ENCODE data around the gene GSDMA.
"Not testable (repeated sequence)": the region's sequence is repeated elsewhere in the genome, so short reads cannot be mapped to it uniquely, and the experiment has no call there.

GSDMA gene

DNA sequence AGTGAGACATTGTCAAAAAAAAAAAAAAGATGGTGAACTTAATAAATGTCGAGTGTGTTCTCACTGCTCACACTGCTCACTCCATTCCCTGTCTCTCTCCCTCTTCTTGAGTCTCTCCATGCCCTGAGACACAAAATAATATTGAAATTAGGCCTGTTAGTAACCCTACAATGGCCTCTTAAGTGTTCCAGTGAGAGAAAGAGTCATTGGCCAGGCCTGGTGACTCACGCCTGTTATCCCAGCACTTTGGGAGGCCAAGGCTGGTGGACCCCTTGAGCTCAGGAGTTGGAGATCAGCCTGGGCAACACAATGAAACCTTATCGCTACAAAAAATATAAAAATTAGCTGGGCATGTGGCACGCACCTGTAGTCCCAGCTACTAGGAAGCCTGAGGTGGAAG is 36.3 kb downstream of the GSDMA start:
- no peak for DNase-seq

DNA sequence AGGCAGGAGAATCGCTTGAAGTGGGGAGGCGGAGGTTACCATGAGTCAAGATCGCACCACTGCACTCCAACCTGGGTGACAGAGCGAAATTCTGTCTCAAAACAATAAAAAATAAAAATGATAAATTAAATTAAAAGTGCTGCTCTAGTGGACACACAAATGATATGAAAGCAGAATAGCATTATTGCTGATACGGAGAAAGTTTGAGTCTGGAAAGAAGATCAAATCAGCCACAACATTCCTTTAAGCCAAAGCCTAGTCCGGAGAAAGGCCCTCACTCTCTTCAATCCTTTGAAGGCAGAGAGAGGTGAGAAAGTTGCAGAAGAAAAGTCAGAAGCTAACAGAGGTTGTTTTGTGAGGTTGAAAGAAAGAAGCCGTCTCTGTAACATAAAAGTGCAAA is 37.4 kb downstream of the GSDMA start:
- no peak for DNase-seq

DNA sequence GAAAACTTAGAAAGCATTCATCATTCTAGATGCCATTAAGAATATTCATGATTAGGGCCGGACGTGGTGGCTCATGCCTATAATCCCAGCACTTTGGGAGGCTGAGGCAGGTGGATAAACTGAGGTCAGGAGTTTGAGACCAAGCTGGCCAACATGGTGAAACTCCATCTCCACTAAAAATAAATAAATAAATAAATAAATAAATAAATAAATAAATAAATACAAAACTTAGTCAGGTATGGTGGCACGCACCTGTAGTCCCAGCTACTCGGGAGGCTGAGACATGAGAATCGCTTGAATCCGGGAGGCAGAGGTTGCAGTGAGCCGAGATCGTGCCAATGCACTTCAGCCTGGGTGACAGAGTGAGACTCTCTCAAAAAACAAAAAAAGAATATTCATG is 38.5 kb downstream of the GSDMA start:
- DNase-seq = not testable (repeated sequence)

DNA sequence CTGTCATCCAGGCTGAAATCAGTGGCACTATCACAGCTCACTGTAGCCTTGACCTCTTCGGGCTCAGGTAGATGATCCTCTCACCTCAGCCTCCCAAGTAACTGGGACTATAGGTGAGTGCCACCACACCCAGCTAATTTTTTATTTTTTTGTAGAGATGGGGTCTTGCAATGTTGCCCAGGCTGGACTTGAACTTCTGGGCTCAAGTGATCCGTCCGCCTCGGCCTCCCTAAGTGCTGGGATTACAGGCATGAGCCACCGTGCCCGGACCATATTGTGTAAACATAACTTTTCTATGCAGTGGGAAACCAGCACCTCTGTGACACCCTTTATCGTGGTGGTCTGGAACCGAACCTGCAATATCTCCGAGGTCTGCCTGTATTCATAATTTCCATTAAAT is 41.3 kb downstream of the GSDMA start:
- DNase-seq = no peak

DNA sequence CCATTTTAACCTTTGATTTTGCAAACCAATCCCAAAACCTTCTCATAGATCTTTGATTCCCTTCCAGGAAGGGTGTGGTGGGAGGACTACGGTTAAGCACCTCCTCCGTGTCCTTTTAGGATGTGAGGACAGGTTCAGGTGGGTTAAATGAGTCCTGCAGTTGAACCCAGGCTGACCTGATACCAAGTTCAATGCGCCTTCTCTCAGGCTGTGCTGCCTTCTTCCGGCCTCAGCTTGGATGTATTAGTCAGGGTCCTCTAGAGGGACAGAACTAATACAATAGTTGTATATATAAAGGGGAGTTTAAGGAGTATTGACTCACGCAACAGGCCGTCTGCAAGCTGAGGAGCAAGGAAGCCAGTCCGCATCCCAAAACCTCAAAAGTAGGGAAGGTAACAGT is 41.9 kb downstream of the GSDMA start:
- DNase-seq = no peak

DNA sequence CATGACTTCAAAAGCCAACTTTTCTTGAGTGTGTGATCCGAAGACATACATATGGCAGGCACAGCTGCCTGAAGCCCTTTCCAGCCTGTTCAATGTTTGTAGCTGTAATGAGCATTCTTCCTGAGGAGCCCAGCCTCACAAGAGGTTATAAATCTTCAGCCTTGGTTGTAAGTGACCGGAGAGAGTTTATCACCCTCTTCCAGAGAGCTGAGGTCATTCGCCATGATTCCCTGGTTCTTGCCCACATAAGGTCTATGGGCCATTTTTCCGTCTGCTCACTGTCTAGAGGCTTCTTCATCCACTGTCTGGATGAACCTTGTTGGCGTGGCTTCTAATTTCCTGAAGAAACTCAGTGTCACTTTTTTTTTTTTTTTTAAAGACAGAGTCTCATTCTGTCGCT is 42.7 kb downstream of the GSDMA start:
- DNase-seq = no peak

DNA sequence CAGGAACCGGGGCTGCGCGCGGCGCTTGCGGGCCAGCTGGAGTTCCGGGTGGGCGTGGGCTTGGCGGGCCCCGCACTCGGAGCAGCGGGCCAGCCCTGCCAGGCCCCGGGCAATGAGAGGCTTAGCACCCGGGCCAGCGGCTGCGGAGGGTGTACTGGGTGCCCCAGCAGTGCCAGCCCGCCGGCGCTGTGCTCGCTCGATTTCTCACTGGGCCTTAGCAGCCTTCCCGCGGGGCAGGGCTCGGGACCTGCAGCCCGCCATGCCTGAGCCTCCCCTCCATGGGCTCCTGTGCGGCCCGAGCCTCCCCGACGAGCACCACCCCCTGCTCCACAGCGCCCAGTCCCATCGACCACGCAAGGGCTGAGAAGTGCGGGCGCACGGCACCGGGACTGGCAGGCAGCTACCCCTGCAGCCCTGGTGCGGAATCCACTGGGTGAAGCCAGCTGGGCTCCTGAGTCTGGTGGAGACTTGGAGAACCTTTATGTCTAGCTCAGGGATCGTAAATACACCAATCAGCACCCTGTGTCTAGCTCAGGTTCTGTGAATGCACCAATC is 48.2 kb downstream of the GSDMA start:
- not testable (repeated sequence) for DNase-seq

DNA sequence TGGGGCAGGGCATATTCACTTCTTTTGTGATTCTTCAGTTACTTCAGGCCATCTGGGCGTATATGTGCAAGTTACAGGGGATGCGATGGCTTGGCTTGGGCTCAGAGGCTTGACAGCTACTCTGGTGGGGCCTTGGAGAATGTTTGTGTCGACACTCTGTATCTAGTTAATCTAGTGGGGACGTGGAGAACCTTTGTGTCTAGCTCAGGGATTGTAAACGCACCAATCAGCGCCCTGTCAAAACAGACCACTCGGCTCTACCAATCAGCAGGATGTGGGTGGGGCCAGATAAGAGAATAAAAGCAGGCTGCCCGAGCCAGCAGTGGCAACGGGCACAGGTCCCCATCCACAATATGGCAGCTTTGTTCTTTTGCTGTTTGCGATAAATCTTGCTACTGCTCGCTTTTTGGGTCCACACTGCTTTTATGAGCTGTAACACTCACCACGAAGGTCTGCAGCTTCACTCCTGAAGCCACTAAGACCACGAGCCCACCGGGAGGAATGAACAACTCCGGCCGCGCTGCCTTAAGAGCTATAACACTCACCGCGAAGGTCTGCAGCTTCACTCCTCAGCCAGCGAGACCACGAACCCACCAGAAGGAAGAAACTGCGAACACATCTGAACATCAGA is 49.3 kb downstream of the GSDMA start:
- DNase-seq = not testable (repeated sequence)

DNA sequence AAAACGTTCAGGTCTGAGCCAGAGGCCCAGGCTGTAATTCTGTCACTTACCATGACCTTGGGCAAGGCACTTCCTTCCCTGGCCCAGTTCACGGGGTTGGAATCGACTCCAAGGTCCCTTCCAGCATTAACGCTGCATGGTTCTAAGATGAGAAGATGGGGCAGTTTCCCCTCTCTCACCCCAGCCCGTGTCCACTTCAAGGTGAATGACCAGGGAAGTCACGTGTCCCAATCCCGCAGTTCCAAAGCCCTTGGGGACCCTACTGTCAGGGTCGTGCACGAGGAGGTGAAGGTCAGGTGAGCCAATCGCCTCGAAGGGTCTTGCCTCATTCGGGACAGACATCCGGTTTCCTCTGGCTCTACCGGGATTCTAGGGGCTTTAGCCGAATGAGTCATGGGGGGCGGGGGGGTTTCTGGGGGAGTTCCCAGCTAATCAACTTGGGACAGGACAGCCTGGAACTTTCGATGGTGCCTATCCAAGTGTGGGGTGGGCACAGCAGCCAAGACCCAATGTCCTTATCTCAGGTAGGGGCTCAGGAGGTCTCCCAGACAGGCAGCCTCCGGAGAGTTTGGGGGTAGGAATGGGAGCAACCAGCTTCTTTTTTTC is 51.7 kb downstream of the GSDMA start:
- DNase-seq = no peak

DNA sequence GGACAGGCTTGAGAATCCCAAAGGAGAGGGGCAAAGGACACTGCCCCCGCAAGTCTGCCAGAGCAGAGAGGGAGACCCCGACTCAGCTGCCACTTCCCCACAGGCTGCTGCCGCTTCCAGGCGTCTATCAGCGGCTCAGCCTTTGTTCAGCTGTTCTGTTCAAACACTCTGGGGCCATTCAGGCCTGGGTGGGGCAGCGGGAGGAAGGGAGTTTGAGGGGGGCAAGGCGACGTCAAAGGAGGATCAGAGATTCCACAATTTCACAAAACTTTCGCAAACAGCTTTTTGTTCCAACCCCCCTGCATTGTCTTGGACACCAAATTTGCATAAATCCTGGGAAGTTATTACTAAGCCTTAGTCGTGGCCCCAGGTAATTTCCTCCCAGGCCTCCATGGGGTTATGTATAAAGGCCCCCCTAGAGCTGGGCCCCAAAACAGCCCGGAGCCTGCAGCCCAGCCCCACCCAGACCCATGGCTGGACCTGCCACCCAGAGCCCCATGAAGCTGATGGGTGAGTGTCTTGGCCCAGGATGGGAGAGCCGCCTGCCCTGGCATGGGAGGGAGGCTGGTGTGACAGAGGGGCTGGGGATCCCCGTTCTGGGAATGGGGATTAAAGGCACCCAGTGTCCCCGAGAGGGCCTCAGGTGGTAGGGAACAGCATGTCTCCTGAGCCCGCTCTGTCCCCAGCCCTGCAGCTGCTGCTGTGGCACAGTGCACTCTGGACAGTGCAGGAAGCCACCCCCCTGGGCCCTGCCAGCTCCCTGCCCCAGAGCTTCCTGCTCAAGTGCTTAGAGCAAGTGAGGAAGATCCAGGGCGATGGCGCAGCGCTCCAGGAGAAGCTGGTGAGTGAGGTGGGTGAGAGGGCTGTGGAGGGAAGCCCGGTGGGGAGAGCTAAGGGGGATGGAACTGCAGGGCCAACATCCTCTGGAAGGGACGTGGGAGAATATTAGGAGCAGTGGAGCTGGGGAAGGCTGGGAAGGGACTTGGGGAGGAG is 52.5 kb downstream of the GSDMA start, which contains the start of gene CSF3:
TSS of gene CSF3 (plus strand) at position 436 of the 993 bp plus-strand sequence. CDS start at position 471, 35 bp downstream.
- DNase-seq = peak; percentile 27

DNA sequence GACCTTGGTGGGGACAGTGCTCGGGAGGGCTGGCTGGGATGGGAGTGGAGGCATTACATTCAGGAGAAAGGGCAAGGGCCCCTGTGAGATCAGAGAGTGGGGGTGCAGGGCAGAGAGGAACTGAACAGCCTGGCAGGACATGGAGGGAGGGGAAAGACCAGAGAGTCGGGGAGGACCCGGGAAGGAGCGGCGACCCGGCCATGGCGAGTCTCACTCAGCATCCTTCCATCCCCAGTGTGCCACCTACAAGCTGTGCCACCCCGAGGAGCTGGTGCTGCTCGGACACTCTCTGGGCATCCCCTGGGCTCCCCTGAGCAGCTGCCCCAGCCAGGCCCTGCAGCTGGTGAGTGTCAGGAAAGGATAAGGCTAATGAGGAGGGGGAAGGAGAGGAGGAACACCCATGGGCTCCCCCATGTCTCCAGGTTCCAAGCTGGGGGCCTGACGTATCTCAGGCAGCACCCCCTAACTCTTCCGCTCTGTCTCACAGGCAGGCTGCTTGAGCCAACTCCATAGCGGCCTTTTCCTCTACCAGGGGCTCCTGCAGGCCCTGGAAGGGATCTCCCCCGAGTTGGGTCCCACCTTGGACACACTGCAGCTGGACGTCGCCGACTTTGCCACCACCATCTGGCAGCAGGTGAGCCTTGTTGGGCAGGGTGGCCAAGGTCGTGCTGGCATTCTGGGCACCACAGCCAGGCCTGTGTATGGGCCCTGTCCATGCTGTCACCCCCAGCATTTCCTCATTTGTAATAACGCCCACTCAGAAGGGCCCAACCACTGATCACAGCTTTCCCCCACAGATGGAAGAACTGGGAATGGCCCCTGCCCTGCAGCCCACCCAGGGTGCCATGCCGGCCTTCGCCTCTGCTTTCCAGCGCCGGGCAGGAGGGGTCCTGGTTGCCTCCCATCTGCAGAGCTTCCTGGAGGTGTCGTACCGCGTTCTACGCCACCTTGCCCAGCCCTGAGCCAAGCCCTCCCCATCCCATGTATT is 53.5 kb downstream of the GSDMA start:
- no peak for DNase-seq

DNA sequence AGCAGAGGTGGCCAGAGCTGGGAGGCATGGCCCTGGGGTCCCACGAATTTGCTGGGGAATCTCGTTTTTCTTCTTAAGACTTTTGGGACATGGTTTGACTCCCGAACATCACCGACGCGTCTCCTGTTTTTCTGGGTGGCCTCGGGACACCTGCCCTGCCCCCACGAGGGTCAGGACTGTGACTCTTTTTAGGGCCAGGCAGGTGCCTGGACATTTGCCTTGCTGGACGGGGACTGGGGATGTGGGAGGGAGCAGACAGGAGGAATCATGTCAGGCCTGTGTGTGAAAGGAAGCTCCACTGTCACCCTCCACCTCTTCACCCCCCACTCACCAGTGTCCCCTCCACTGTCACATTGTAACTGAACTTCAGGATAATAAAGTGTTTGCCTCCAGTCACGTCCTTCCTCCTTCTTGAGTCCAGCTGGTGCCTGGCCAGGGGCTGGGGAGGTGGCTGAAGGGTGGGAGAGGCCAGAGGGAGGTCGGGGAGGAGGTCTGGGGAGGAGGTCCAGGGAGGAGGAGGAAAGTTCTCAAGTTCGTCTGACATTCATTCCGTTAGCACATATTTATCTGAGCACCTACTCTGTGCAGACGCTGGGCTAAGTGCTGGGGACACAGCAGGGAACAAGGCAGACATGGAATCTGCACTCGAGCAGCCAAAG is 54.7 kb downstream of the GSDMA start:
- no peak for DNase-seq

DNA sequence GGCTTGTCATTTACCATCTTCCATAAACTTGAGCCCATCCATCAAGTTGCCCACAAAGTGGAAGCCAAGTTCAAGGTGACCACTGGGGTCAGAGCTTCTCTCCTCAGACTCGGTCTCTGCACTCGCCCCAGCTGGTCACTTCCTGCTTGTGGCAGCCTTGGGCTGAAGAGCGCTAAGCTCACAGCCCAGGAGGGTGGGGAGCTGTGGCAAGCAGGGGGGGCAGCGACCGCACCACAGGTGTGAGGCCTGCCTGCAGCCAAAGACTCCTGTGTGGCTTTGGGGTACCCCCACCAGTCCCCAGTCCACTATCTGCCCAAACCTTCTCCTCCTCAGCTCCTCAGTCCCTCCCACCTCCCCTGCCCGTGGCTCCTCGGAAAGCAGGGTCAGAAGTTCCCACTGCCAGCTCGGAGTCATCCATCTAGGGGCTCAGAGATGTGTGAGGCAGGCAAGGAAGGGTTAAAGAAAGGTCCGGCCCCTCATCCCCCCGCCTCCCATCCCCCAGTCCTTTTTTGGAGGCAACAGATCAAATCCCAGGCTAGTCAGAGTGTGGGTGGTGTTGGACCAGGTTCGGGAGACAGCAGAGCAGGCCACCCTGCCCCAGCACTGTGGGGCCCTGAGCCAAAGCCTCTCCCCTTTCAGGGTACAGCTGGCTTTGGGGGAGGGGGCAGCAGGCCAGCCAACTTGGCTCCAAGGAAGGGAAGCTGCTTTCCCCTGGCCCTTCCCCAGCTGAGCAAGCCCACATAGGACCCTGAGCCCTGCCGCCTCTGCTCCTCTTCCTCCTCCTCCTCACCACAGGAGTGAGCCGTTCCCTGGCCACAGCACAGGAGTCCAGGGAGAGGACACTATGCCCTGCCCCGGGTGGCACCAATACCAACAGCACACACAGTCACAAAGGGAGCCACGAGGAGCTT is 55.7 kb downstream of the GSDMA start:
- peak; percentile 18 for DNase-seq

DNA sequence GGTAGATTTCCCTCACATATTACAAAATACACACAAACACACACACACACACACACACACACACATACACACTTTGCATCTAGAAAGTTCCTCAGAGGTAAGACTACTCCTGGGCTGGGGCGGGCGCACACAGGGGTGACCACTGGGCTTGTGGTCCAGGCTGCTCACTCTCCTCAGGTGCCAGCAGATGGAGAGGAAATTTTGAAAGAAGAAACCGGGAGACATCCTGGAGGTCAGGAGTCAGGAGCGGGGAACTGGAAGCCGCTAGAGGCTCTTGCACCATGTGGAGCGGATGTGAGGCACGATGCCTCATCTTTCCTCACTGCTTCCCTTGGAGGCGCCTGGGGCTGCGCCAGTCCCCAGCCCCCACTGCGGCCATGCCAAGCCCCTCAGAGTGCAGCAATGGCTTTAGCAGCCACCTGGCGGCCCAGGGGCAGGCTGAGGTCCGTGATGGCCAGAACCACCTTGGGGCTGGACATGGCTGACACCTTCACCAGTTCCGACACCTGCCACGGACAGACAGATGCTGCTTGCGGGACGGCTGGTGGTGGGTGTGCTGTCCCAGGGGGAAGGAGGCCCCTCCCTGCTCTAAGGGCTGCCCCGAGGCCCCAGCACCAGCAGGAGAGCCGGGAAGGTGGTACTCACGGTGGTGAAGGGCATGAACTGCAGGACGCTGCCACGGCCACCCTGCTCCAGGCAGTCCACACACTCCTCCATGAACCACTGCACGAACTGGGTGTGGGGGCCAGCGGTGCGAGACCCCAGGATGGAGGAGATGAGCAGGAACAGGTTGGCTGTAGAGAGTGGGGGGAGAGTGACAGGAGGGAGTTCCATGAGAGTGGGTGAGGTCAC is 56.6 kb downstream of the GSDMA start:
- no peak for DNase-seq

DNA sequence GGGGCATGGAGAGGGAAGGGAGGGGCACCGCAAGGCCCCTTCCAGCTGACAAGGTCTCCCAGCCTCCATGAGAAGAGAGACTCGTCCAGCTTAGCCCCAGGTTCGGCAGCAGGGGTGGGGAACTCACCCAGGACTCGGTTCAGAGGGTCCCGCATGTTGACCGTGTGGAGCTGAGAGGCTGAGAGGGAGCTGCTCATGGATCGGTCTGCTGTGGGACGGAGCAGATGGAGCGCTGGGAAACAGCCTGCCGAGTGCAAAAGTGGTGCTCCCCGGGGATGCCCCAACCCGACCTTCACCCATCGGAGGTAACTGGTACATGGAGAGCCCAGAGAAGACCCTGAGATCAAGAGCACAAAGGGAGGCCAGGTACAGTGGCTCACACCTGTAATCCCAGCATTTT is 57.3 kb downstream of the GSDMA start:
- DNase-seq = no peak

DNA sequence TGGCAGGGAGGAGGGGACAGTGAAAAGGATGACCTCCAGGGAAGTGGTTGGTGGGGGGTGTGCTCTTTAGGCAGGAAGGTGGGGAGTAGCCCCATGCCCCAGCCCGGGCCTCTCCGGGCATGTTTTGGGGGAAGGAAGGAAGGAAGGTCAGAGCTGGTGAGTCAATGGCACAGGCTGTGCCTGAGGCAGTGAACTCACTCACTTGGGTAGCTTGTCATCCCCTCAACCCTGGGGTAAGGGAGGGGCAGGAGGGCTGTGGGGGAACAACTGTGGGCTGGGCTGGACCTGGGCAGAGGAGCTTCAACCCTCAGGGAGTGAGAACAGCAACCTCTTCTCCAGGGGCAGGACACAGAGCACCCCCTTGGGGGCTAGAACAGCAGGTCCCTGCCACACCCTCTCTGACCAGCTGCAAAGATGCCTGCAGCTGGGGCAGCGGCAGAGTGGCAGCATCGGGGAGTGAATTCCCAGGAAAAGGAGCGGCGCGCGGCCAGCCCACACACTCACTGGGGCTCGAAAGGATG is 58.7 kb downstream of the GSDMA start:
- DNase-seq = no peak

DNA sequence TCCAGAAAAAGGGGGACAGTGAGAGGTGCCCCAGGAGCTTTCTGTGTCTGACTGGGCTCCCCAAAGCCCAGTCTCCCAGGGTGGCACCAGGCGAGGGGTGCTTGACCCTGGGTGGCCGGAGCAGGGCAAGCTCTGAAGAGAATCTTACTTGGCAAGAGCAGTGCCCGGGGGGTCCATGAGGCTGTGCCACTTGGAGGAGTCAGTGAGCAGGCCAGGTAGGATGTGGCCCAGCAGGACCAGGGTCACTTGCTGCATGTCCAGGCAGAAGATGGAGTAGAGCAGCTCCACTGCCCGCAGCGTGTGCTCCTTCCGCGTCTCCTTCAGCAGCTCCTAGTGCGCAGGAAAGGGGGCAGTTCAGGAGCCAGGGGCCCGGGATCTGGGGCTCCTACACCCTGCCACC is 59.7 kb downstream of the GSDMA start:
- DNase-seq = no peak

DNA sequence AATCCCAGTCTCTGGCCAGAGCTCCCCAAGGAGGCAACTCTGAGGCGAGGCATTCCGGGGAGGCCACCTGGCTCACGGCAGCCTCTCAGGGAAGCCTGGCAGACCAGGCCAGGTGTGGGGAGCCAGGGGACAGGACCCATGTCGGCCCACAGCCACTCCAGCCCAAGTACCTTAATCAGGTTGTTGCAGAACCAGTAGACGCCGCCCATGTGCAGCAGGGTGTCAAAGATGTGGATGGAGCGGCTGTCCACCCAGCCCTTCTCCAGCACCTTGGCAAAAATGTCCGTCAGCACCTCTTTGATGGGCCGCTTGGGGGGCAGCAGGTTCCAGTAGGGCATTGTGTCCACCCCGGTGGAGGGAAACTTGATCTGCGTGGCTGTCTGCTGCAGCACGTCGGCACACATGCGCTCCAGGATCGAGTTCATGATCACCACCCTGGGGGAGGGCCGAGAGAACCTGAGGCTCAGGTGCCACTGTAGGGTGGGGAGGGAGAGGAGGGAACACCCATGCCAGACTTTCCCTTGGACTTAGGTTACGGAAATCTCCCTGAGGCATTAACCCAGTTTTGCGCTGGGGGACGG is 60.2 kb downstream of the GSDMA start:
- peak; percentile 76 for DNase-seq

Measured in NCI-H1092 treated with DMSO at 0.1 percent for 48 hours (cell line).